Activated CD4-positive, CD25-positive, alpha-beta regulatory T cell (primary cell): ENCODE measurements around the gene LRCOL1.

Source experiments
- DNase-seq, 4 experiments: peaks; one replicate each; lab custom pipeline; 2025; lab: John Stamatoyannopoulos, UW

The LRCOL1 gene

GRCh38 chr12:132610051-132610759, at the start of gene LRCOL1:
LRCOL1 (minus strand) TSS chr12:132610582; CDS start chr12:132606251, 4,331 bp downstream.
- DNase-seq = no peak

- no peak for DNase-seq
Observed at GRCh38 chr12:132660052-132660451, 49.7 kb upstream of the LRCOL1 start.

- no peak for DNase-seq
Observed at GRCh38 chr12:132659146-132659545, 48.8 kb upstream of the LRCOL1 start.

DNA sequence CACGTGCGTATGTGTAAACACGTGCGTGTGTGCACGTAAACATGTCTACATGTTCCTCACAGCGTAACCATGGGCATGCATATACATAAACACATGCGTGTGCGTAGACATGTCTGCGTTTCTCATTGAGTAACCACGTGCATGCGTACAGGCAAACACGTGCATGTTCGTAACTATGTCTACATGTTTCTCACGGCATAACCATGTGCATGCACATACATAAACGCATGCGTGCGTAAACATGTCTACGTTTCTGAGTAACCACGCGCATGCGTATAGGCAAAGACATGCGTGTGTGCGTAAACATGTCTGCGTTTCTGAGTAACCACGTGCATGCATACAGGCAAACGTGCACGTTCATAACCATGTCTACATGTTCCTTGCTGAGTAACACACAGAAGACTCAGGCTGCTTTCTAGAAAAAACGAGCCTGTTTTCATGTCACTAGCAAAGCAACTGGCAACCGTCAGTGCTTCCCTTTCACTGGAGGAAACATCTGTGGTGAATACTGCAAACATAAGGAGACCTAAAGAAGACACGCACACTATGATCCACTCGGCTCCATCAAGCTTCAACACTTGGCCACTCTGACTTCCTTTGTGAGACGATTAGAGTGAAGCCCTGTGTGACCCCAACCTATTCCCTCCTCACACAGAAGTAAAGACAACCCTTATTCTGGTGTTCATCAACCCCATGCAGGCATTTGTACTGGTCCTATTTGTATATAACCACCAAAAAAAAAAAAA, 47.9 kb upstream of the LRCOL1 start:
- no peak for DNase-seq

DNA sequence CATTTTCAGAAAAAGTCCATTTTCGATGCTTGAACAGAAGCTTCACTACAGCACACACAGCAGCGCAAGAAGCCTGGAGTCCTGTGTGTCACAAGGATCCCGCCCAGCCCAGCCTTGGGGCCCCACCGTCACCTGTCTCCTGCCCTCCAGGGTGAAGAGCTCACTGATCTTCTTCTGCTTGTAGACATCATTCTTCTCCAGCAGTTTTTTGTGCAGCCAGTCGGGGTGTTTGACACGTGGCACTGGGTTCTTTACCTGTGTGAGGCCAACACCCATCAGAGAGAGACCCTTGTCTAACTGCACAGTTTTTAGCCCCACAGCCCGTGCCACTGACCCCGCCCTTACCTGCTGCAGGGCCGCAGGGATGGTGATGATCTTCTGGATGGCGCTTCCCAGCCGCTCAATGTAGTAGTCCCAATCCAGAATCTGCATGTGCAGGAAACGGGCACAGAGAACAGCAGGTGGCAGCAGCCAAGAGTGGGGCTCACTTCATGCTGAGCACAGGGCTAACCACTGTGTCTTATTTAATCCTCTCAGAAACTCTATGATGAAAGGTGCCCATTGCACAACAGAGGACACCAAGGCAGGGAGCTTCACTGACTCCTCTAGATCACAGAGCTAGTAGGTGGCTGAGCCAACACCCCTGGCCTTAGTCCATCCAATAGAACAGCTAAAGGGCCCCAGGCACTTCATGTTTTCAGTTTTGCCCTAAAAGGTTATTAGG, 46.8 kb upstream of the LRCOL1 start:
- DNase-seq = no peak

DNA sequence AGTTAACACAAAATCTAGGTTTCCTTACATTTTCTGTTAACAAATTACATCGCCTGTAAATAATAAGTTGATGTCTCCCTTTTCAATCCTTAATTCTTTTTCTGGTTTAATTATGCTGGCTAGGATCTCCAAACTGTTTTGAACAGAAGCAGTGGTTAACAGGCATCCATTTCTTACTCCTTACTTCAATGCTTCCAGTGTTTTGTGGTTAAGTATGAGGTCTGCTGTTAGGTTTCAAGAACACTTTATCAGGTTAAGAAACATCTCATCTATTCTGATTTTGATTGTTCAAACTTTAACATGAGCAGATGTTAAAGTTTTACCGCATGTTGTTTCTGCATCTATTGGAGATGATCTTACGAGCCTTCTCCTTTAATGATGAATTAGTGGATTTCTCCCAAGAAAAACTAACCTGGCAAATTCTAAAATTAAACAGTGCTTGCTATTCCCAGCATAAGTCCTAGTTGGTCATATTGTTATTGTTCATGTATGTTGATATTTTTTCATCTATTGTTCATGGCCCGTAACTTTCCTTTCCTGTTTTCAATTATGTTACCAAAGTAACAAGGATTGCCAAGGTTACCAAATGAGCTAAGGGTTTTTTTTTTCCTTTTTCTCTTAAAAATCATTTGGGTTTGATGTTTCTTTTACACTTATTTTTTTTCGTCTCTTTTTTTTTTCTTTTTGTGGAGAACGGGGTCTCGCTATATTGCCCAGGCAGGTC, 43.3 kb upstream of the LRCOL1 start:
- DNase-seq = no peak

- no peak for DNase-seq
Observed at GRCh38 chr12:132651444-132652100, 41.2 kb upstream of the LRCOL1 start.

DNA sequence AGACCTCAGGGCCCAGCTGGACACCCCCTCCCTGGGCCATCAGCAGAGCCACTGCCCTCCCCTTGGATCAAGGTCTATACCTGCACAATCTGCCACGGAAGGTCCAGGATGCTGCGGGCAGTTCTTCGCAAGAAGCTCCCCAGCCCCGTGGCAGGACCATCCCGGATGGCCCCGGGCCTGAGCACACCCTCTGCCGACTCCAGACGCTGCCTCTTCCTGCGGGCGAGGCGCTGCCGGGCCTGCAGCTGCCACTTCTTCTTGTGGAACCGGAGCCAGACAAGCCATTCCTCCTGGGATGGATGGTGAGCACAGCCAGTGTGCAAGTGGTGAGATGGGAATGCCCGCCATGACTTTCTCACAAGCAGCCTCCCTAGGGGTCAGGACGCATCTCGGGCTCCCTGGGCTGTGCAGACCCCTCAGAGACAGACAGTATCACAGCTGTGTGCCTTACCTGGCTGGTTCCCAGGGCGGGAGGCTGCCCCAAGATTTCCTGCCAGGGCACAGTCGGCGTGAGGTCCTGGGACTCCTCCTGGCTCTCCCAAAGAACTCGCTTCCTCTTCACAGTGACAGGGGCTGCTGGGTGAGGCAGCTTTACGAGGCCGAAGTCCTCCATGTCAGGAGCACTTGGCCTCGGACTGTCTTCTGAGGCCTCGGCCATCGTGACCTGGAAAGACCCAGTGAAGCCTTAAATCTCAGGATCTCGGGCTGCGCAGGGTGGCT, 39.0 kb upstream of the LRCOL1 start:
- DNase-seq = no peak

DNA sequence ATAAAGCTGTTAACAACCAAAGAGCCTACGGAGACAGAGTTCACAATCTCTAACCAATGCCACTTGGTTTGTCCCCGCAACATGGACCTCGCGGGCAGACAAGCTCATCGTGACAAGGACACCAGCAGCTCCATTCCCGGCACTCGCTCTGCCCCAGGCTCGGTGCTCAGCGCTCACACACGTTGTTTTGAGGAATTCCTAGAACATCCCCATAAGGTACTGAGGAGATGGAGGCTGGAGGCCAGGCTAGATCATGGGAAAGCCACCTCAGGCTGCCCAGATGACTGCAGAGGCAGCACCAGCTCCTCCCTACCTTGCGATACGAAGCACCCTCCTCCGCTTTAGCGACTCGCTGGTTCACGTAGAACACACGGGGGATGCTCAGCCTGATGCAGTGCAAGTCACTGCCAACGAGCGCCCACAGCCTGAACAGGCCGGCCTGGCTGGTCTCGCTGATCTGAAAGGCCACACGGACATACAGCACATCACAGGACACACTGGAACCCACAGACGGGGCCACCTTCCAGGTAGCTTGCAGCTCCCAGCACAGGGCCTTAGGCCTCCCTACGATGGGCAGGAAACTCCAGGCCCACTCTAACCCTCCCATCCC, 38.3 kb upstream of the LRCOL1 start:
- DNase-seq = no peak

GRCh38 chr12:132647858-132648257, 37.5 kb upstream of the LRCOL1 start:
- DNase-seq = no peak

DNA sequence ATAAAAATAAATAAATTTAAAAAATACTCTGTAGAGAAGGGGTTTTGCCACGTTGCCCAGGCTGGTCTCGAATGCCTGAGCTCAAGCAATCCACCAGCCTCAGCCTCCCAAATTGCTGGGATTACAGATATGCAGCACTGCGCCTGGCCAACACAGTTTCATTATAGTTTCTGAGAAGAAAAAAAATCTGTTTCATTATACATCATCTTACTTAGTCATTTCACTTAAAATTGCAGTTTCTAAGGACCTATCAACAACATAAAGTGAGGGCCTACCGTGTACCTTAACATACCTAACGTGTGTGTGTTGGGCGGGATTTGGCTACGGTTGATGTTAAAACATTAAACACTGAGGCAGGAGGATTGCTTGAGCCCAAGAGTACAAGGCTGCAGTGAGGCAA, 36.5 kb upstream of the LRCOL1 start:
- DNase-seq = no peak

DNA sequence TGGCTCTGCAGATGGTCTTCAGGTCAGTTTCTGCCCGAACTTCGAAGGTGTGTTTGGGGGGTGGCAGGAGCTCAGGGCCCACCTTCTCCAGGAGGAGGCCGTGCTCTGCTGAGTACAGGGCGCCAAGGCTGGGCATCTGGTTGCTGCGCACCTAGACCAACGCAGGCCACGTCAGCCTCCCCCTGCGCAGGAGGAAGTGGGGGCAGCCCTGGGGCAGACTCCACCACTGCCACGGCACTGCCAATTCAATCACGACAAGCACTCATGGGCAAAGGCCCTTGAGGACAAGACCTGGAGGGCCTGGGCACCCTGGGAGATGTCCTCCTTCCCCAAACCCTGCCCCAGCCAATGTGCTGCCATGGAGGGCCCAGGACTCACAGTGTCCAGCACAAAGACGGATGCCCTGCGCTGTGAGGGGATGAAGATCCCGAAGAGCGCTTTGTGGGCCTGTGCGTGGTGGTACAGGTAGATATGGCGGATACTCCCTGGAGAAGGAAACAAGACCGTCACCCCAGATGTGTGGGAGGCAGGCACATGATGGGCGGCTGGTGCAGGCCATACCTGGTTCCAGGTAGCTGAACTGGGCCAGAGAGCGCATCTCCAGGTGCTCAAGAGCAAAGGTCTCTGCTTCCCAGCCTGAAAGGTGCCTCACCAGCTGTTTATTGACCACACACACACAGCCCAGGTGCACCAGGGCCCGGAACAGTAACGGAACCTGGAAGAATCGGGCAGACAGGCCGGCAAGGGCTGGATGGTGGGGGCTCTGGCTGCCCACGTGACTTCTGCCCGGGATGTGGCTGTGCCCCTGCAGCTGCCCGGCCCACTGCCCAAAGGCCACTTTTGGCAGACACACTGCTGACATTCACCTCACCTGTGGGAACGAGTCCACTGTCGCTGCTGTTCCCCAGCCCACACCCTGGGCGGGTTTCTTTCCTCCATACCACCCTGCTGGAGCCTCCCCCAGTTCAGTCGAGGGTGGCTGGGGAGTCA, 32.8 kb upstream of the LRCOL1 start:
- DNase-seq = no peak

- no peak for DNase-seq
Observed at GRCh38 chr12:132641811-132642650, 31.6 kb upstream of the LRCOL1 start.

DNA sequence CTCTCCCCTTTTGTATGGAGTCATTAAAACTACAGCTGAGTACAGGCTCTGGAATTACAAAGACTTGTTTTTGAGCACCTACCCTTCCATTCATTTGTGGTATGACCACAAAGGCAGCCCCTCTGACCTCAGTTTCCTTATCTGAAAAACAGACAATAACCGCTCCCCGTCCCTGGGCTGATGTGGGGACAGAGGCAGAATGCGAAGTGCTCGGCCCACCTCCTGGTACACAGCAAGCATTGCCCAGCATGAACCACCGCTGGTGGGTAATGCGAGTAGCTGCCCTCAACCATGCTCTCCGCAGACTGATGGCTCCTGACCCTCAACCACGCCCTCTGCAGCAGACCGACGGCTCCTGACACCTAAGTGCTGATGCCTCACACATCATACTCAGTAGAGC, 30.6 kb upstream of the LRCOL1 start:
- DNase-seq = no peak

DNA sequence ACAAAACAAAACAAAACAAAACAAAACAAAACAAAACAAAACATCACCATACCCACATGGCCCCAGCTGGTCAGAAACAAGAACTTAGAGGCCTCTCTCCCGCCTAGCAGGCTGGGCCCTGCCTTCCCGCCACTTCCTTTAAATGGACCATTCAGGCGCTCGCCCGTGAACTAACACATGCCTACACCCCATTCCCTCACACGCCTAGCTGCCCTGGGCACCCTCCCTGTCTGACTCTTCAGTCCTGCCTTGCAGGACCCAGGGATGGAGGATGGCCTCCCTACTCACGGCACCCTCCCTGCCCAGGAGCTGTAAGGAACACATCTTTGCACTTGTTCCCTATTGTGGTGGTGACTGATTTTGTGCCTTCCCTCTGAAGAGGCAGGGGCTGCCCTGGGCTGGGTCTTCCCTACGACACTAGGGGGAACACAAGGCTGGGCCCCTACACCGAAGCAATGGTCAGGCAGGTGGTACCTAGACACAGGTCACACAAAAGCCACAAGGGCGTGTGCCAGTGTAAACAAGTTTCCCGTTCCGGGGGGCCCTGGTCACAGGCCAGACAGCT, 29.7 kb upstream of the LRCOL1 start:
- DNase-seq = no peak

DNA sequence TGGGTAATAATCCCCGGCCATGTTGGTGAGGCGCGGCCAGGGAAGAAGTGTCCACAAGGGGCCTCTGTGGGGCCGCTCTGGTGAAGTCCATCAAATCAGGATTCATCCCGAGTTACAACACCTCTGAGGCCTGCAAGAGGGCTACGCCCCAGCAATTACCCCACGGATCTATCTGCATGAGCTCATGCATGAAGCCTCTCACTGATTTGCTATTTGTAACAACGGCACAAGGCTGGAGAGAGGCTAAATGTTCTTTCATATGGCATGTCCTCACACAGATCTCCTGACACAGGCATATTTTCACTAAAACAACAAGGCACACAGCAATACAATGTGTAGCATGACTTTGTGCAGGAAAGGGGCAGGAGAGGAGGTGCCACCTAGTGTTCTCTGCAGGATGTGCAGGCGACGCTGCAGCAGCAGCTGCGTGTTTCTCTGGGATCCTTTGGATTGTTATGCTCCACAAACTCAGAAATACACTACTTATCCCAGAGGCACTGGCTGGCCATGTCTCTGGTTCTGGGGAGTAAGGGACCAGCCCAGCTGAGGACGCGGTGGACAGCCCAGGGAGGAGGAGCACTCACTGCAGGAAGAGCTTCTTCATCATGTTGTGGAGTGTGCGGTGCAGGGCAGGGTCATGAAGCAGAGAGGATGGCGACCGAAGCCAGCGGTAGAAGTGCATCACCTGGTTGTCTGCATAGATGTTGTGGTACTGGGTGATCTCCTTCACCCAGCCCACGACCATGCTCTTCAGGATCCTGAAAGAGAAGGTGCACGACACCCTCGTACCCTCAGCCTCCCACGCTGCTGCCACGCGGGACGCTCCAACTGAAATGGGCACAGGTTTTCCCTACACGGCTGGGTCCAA, 28.4 kb upstream of the LRCOL1 start:
- DNase-seq = no peak

- DNase-seq = no peak
Observed at GRCh38 chr12:132637811-132638210, 27.4 kb upstream of the LRCOL1 start.
